GM21526 (cell line): ENCODE measurements around the gene BTBD9.
"Not testable (repeated sequence)": the region's sequence is repeated elsewhere in the genome, so short reads cannot be mapped to it uniquely, and the experiment has no call there.

Experiments
- ATAC-seq: cut with Tn5 transposase; IDR thresholded peaks from one replicate; pipeline ENCODE4 v1.9.1; 2021; ENCODE audit warnings: moderate library complexity; ENCODE audit not compliant: unreplicated experiment, low FRiP score

BTBD9 gene

DNA sequence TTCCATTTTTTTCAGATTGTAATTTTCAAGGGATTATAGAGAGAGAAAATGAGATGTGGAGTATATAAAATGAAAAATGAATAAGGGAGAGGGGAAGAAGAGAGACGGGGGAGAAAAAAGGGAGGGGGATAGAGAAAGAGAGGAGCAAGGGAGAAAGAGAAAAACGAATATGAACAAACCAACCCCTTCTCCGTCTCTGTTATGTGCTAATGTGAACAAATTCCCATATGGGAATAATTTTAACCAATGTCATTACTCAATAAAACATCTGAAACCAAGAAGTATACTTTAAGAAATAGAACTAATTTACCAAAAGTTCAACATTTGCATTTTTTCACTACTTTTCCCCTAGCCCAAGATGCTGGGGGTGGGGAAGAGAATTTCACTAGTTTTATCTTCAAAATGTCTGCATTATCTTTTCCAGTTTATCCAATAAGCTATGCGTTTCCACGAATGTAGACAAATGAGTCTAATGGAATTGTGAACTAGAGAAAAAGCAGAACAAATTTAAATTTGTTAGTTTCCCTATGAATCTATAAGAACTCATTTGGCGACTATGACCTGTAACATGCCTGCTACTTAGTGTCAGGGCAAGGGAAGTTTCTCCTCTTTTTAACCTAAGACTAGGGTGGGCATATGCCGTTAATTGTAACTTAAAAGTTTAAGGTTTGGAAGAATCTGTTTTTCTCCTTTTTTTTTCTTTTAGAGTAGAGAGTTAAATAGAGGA is 286.3 kb downstream of the BTBD9 start:
- no peak for ATAC-seq

GRCh38 chr6:38352636-38353035 is 287.1 kb downstream of the BTBD9 start:
- no peak for ATAC-seq

- no peak for ATAC-seq
These were observed 288.8 kb downstream of the BTBD9 start for GRCh38 chr6:38350942-38351341.

GRCh38 chr6:38350220-38350619 is 289.5 kb downstream of the BTBD9 start:
- no peak for ATAC-seq

DNA sequence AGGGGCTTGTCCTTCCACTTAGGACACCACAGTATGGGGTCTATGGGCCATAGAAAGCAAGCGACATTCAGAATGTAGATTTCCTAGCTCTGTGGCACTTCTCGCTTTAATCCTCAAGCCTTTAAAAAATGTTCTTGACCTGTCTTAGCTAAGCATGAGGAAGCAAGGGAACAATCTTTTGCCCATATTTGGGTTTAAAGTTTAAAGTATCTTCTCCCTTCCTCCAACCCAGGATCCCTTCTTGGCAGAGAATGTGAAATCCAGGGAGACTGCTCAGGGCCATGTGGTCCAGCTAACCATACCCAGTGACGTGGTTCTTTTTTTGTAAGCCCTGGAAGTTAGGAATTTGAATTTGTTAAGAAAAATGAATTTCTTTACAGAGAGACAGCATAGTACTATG is 289.9 kb downstream of the BTBD9 start:
- ATAC-seq: no peak

DNA sequence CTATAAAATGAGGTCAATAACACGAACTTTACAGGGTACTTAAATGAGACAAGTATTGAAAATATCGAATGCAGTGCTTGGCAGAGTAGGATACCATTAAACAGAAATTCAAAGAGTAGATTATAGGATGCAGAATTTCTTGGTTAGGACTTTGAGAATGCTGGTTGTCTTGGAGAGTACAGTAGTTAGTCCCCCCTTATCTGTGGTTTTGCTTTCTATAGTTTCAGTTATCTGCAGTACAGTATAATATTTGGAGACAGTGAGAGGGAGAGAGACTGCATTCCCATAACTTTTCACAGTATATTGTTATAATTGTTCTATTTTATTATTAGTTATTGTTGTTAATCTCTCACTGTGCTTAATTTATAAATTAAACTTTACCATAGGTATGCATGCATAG is 290.5 kb downstream of the BTBD9 start:
- no peak for ATAC-seq

DNA sequence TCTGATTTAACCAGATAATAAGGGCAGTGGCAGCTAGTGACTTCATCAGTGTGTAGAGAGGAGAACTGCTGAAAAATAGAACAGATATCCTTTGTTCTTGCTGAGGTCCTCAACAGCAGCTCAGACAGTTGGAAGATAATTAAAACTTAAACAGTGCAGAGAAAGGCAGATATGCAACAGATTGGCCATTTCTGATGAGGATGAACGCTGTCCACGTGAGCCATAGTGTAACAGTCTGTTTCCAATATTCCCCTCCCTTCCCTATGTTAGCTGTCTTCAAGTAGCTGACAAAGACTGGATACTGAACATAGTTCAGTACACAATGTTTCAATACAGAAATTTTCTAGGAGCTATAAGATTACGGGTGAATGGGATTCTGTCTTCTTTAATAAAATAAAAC is 291.4 kb downstream of the BTBD9 start:
- ATAC-seq: no peak

GRCh38 chr6:38347829-38348228 is 291.9 kb downstream of the BTBD9 start:
- ATAC-seq: not testable (repeated sequence)

DNA sequence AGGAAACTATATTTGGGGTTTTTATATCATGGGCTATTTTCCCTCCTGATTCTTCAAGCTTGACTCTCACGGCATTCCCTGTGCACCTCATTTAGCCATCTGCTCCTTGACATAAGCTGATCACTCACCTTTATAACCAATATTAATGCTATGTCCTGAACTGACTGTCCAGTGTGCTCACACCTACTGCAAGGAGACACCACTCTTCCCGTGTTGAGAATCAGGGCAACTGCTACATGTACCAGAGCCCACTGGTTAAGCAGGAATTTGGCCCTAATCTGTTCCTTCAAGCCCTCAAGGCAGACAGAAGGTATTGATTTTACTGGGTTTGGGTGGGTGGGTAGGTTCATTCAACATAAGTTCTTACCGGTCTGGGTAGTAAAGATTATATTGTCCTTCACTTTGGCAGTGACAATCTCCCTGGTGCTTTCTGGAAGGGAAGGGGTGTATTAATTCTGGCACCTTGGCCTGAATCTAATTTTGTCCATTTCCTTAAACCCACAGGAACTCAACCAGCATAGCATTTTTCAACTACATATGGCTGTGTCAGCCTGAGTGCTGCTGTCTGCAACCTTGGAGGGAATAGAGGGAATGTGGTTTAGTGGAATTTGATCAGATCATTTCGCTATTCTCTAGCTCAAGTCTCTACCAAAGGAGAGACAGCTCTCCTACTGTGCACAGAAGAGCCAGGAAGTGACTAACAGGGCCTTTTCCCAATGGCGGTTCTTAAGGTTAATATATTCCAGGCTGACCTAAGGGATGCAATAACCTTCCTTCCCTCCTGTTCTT is 293.2 kb downstream of the BTBD9 start:
- ATAC-seq: no peak

DNA sequence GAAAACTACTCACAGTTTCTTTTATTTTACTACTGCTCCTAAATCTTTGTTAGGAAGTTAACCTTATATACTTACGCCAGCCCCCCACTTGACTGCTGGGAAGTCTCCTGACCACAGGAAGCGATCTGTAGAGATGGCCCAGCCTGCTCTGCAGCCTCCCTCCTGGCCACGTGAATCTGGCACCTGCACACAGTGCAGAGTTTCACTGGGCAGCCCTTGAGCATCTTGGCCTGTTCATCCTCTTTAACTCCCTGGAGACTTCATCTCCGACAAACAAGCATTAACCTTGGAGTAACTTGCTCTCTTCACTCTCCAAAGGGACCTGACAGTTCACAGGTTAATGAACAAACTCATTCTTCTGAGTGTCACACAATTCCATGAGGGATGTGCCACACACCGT is 294.1 kb downstream of the BTBD9 start:
- no peak for ATAC-seq

- ATAC-seq: no peak
These were observed 298.2 kb downstream of the BTBD9 start for GRCh38 chr6:38341496-38341895.

DNA sequence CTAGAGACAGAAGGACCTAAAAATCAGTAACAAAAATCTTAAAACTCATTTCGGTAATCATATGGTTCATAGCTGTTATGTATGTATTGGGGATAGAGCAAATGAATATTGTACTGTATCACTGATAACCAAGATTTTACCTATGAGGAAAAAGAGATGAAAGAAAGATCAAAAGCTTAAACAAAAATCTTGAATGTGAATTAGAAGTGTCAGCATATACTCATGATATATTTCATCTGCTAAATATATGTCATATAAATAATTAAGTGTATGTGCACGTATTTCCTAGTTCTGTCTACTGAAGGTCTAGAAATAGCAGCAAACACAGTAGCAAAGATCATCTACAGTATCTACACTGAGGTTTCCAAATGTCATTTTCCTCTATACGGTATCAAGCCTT is 299.8 kb downstream of the BTBD9 start:
- ATAC-seq: no peak

- ATAC-seq: no peak
These were observed 301.8 kb downstream of the BTBD9 start for GRCh38 chr6:38337819-38338465.

GRCh38 chr6:38336922-38337321 is 302.8 kb downstream of the BTBD9 start:
- ATAC-seq: no peak

DNA sequence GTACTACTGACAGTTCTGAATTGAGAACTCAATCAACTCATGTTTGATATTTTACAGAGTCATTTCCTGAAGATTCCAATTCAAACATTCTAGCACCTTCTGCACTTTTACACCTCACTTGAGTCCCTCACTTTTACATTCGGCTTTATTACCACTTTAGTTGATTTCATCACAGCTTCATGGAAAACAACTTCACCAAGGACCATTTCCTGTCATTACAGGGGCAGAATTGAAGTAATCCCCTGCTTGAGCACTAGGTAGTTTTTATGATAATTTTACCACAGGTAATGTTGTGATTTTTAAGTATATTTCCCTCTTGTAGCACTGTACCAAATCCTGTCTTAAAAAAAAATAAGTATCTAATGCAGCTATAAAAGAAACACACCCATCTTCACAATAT is 312.9 kb downstream of the BTBD9 start:
- ATAC-seq: no peak

DNA sequence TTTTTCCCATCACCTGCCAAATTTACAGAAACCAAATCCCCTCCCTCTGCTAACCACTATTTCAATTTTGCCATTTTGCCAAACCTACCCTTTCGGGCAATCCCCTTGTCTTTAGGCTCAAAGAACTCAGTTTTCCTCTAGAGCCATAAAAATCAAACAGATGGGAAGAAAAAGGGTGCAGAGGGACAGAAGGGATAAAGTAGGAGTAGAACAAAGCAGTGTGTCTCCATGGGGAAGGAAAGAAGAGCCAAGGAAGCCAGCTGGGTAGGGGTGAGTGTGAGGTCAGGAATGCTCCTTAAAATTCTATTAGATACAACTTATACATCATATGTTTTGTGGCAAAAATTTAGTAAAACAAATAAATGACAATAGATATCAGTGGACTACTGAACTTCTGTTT is 316.5 kb downstream of the BTBD9 start:
- ATAC-seq: no peak

GRCh38 chr6:38322138-38322537 is 317.6 kb downstream of the BTBD9 start:
- ATAC-seq: no peak

- ATAC-seq: no peak
These were observed 318.9 kb downstream of the BTBD9 start for GRCh38 chr6:38320843-38321242.

DNA sequence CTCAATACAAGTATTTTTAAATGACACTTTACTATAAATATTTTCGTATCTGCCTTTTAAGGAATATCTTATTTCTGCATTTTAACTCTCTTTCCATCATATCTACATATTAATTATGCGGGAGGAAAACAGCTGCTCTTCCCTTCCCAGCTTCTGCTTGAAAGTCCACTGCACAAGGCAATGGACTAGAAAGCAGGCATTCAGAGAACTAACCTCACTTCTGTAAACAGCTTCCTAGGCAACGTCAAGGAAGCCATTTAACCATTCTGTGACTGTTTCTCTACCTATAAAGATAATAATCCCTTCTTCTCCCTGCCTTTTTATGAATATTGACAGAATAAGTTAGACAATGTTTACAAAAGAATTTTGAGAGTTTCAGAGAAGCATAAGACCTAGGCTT is 319.4 kb downstream of the BTBD9 start:
- no peak for ATAC-seq

- no peak for ATAC-seq
These were observed 320.2 kb downstream of the BTBD9 start for GRCh38 chr6:38319256-38320212.
